GM19240 (cell line): ENCODE data around the gene RNH1.
"Not testable (repeated sequence)": the region's sequence is repeated elsewhere in the genome, so short reads cannot be mapped to it uniquely, and the experiment has no call there.

ENCODE experiments used
- DNase-seq: peaks from one replicate; pipeline ENCODE4 v3.0.0; 2011; ENCODE audit warnings: low spot score; ENCODE audit not compliant: insufficient read length

The RNH1 gene

GRCh38 chr11:520428-521176 lies 13.6 kb upstream of the RNH1 start:
- DNase-seq = no peak

- DNase-seq = peak; percentile 67
These were observed 11.6 kb upstream of the RNH1 start for GRCh38 chr11:518463-519202.

GRCh38 chr11:516918-517685 lies 10.1 kb upstream of the RNH1 start:
- not testable (repeated sequence) for DNase-seq

- DNase-seq = no peak
These were observed 9.4 kb upstream of the RNH1 start for GRCh38 chr11:516400-516799.

GRCh38 chr11:515131-515530 lies 8.1 kb upstream of the RNH1 start:
- DNase-seq = no peak

GRCh38 chr11:514606-515005 lies 7.6 kb upstream of the RNH1 start:
- DNase-seq = no peak

- DNase-seq = no peak
These were observed 5.9 kb upstream of the RNH1 start for GRCh38 chr11:512761-513595.

GRCh38 chr11:508956-509355 lies 1.9 kb upstream of the RNH1 start:
- DNase-seq = no peak

GRCh38 chr11:507727-508515 lies 879 bp upstream of the RNH1 start:
- no peak for DNase-seq

- DNase-seq = peak; percentile 99
These were observed 626 bp downstream of the RNH1 start for GRCh38 chr11:506238-506994.

GRCh38 chr11:504994-505344 lies 2.1 kb downstream of the RNH1 start:
- no peak for DNase-seq

- DNase-seq = no peak
These were observed 2.7 kb downstream of the RNH1 start for GRCh38 chr11:504053-504993.

GRCh38 chr11:503179-503981 lies 3.7 kb downstream of the RNH1 start:
- peak; percentile 55 for DNase-seq

GRCh38 chr11:502288-503178 lies 4.5 kb downstream of the RNH1 start:
- no peak for DNase-seq

- DNase-seq = no peak
These were observed 5.3 kb downstream of the RNH1 start for GRCh38 chr11:501683-502287.

GRCh38 chr11:501001-501682 lies 5.9 kb downstream of the RNH1 start:
- no peak for DNase-seq
